Nephron (organoid): Measurements from ENCODE around the gene LRRC51.
"Not testable (repeated sequence)": the region's sequence is repeated elsewhere in the genome, so short reads cannot be mapped to it uniquely, and the experiment has no call there.

Experiments
- H3K27ac Mint-ChIP-seq, 3 experiments: 2 replicates each; pipeline ENCODE4 v1.8.0; 2020; ENCODE audit warnings: mixed read lengths in 3 of 3, mild to moderate bottlenecking in 2 of 3, moderate library complexity in 1 of 3
- H3K27me3 Mint-ChIP-seq: 2 replicates; pipeline ENCODE4 v1.8.0; 2021; ENCODE audit warnings: low read depth, mild to moderate bottlenecking, moderate library complexity, mixed read lengths
- H3K36me3 Mint-ChIP-seq: 2 replicates; pipeline ENCODE4 v1.8.0; 2020; ENCODE audit warnings: low read depth, mixed read lengths
- H3K4me1 Mint-ChIP-seq: 2 replicates; pipeline ENCODE4 v1.8.0; 2020; ENCODE audit warnings: mixed read lengths
- H3K4me3 Mint-ChIP-seq, 3 experiments: 2 replicates each; pipeline ENCODE4 v1.8.0; 2020; ENCODE audit warnings: mild to moderate bottlenecking in 3 of 3, mixed read lengths in 3 of 3, moderate library complexity in 2 of 3
- H3K9me3 Mint-ChIP-seq: 2 replicates; pipeline ENCODE4 v1.8.0; 2020; ENCODE audit warnings: mixed read lengths
- CTCF ChIP-seq, 3 experiments: fragments of 200-600 bp; sonication (generic); IDR thresholded peaks; one replicate each; pipeline ENCODE4 v1.5.0; 2021; ENCODE audit warnings: antibody characterized with exemption in 3 of 3; ENCODE audit not compliant: unreplicated experiment in 3 of 3

Gene LRRC51

DNA sequence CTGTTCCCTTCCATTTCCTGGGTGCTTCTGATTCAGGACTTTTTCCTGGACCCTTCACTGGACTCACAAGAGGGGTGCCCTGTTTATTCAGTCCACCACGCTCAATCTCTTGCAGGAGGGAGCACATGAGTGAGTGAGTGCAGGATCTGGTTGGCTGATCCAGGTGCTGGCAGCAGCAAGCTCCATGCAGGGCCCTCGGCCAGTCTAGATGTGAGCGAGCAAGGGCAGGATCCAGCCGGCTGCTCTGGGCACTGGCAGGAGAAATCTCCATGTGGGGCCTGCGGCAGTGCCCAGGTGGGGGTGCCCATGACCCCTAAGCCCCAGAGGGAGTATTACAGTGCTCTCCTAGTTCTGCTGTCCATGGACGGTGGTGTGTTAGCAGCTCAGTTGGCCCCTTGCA lies 43.4 kb downstream of the LRRC51 start:
- H3K27ac Mint-ChIP-seq, result no peak overlapping the region

DNA sequence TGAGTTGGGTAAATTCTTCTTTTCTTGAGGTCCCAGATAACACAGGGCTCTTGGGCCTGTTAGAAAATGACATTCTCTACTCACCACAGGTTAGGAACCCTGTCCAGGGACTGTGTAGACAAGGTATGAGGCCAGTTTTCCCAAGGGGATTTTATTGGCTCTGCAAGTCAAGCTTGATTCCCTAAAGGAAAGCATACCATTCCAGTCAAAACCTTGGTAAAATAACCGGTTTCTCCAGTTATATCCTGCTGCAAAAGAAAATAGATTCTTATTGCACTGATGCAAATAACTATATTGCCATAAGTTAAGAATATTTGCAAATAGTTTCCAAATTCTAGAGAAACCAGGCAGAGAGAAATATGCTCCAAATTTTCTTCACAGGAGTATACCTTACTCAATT lies 45.3 kb downstream of the LRRC51 start:
- Mint-ChIP-seq H3K27ac (no peak overlapping the region), H3K9me3 (peaks cover 26% of the 10 kb centered on the region), H3K4me1 (no peaks in the 10 kb centered on the region), H3K36me3 (peaks cover 5% of the 10 kb centered on the region), H3K27me3 (peaks cover 14% of the 10 kb centered on the region), H3K4me3 (no peak overlapping the region)
- TF ChIP-seq CTCF (IDR thresholded peaks at IDR 0.05; ENCODE audit: unreplicated experiment in 3 of 3), result no peak

More for the DNA sequence above, 43.4 kb downstream of the LRRC51 start:
- peaks cover 18% of the 10 kb centered on the region for H3K9me3 Mint-ChIP-seq
- no peak for TF ChIP-seq CTCF (IDR thresholded peaks at IDR 0.05; ENCODE audit: unreplicated experiment in 3 of 3)
- H3K4me1 Mint-ChIP-seq, result peaks cover under 1% of the 10 kb centered on the region
- peaks cover 2% of the 10 kb centered on the region for H3K36me3 Mint-ChIP-seq
- peaks cover 6% of the 10 kb centered on the region for H3K27me3 Mint-ChIP-seq
- H3K4me3 Mint-ChIP-seq, result no peak overlapping the region

DNA sequence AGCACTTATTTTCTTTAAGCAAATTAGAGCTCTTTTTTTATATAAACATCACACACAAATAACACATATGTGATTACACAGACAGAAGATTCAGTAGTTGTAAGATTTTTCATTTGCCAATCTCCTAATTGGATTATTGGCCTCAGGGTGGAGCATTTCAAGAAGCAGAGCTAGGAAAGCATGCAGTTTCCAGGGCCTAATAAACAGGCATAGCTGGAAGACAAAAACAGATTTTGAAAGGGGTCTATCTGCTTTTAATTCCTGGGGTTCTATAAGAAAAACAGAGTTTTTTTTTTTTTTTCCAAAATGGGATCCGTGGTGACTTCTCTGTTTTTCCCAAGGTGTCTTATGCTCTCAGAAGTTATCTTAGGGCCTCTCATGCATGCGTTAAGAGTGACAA lies 47.3 kb downstream of the LRRC51 start:
- H3K27ac Mint-ChIP-seq, result no peak overlapping the region
- TF ChIP-seq CTCF (IDR thresholded peaks at IDR 0.05; ENCODE audit: unreplicated experiment in 3 of 3), result no peak
- H3K27me3 Mint-ChIP-seq, result peaks cover 21% of the 10 kb centered on the region
- H3K9me3 Mint-ChIP-seq, result peaks cover 26% of the 10 kb centered on the region
- peaks cover 5% of the 10 kb centered on the region for H3K36me3 Mint-ChIP-seq
- no peaks in the 10 kb centered on the region for H3K4me1 Mint-ChIP-seq
- no peak overlapping the region for H3K4me3 Mint-ChIP-seq

- TF ChIP-seq CTCF (IDR thresholded peaks at IDR 0.05; ENCODE audit: unreplicated experiment in 3 of 3), result no peak
- Mint-ChIP-seq H3K4me3 (no peak overlapping the region), H3K27me3 (peaks cover 27% of the 10 kb centered on the region)
Observed at GRCh38 chr11:72129381-72129780, 48.7 kb downstream of the LRRC51 start.

GRCh38 chr11:72132646-72133045 lies 52.0 kb downstream of the LRRC51 start:
- H3K9me3 Mint-ChIP-seq, result peaks cover 22% of the 10 kb centered on the region
- peaks cover 5% of the 10 kb centered on the region for H3K36me3 Mint-ChIP-seq
- H3K4me1 Mint-ChIP-seq, result no peaks in the 10 kb centered on the region
- no peak for TF ChIP-seq CTCF (IDR thresholded peaks at IDR 0.05; ENCODE audit: unreplicated experiment in 3 of 3)
- H3K27ac Mint-ChIP-seq, result no peak overlapping the region
- no peak overlapping the region for H3K4me3 Mint-ChIP-seq
- peaks cover 27% of the 10 kb centered on the region for H3K27me3 Mint-ChIP-seq

More at GRCh38 chr11:72129381-72129780, 48.7 kb downstream of the LRRC51 start:
- Mint-ChIP-seq H3K36me3 (peaks cover 5% of the 10 kb centered on the region), H3K27ac (no peak overlapping the region), H3K4me1 (no peaks in the 10 kb centered on the region), H3K9me3 (peaks cover 28% of the 10 kb centered on the region)

- H3K4me1 Mint-ChIP-seq, H3K36me3 Mint-ChIP-seq, H3K27ac Mint-ChIP-seq, H3K4me3 Mint-ChIP-seq, H3K9me3 Mint-ChIP-seq: not testable (repeated sequence)
- peaks cover 14% of the 10 kb centered on the region for H3K27me3 Mint-ChIP-seq
Observed at GRCh38 chr11:72135473-72135872, 54.8 kb downstream of the LRRC51 start, which contains the start of gene FOLR3. TSS of gene FOLR3 (plus strand) at chr11:72135725. CDS start at chr11:72135953, 228 bp downstream.
